Transverse colon (tissue), 4 donors: ENCODE results near the gene SIT1. TPM values are rescaled to one million over a fixed set of nuclear protein-coding genes. Genes with fewer than 3 reads are reported as not detected.

Source experiments
- DNase-seq: peaks from one replicate; pipeline ENCODE4 v3.0.0-alpha.2; 2019
- H3K27ac ChIP-seq, 4 donors: fragments of 200-600 bp; sonication (generic); 2 replicates each; pipeline ENCODE4 v1.5.1; 2016 to 2018; ENCODE audit warnings: inconsistent platforms in 4 of 4
- H3K27me3 ChIP-seq: fragments of 200-600 bp; sonication (generic); 2 replicates; pipeline ENCODE4 v1.5.1; 2017; ENCODE audit warnings: inconsistent platforms
- H3K36me3 ChIP-seq, 4 donors: fragments of 200-600 bp; sonication (generic); 2 replicates each; pipeline ENCODE4 v1.5.1; 2017 to 2019; ENCODE audit warnings: inconsistent platforms in 4 of 4
- H3K4me1 ChIP-seq, 4 donors: fragments of 200-600 bp; sonication (generic); 2 replicates each; pipeline ENCODE4 v1.5.1; 2017 to 2020; ENCODE audit warnings: inconsistent platforms in 4 of 4
- H3K4me3 ChIP-seq, 4 donors: fragments of 200-600 bp; sonication (generic); 1 replicate in 1 of 4; 2 replicates in 3 of 4; pipeline versions ENCODE4 v1.5.1 to v1.6.1; 2017 to 2019; ENCODE audit warnings: inconsistent platforms in 4 of 4
- H3K9me3 ChIP-seq, 2 donors: fragments of 200-600 bp; sonication (generic); 2 replicates each; pipeline ENCODE4 v1.5.1; 2017 to 2019; ENCODE audit warnings: inconsistent platforms in 2 of 2
- EP300 ChIP-seq: sonication (generic); formaldehyde crosslinking; IDR thresholded peaks from one replicate; pipeline ENCODE4 v1.6.1; 2017; ENCODE audit warnings: antibody characterized with exemption, low read depth
- POLR2A ChIP-seq: fragments of 450-650 bp; IDR thresholded peaks from one replicate; pipeline ENCODE4 v1.6.1; 2016; ENCODE audit warnings: antibody characterized with exemption, mild to moderate bottlenecking, moderate library complexity
- POLR2AphosphoS5 ChIP-seq, 3 donors: sonication (generic); formaldehyde crosslinking; IDR thresholded peaks; one replicate each; pipeline ENCODE4 v1.6.1; 2016; ENCODE audit warnings: antibody characterized with exemption in 3 of 3
- WGBS, 2 donors: methylation state at CpG; one replicate each; pipeline ENCODE4 v1.1.5; 2018; ENCODE audit warnings: low coverage in 1 of 2; 5-methylcytosine and 5-hydroxymethylcytosine counted together
- in situ Hi-C, 4 donors: fragments of 200-750 bp; cut with MboI; loops; one replicate each; pipeline versions ENCODE4 v1.15.0 to v1.15.1; 2017; ENCODE audit warnings: low sequenced_read_pairs in 3 of 4, low pct_ligation_motif_present in 1 of 4, low pct_unique_long_range_greater_than_20kb in 1 of 4
- intact Hi-C: fragments of 100-400 bp; cut with DNase I; formaldehyde crosslinking; loops from one replicate; pipeline ENCODE4 v1.15.1; 2023; ENCODE audit warnings: low total_unique reads
- total RNA-seq, 4 donors: library from RNA; depleted of rRNA; stranded (reverse); fragments of >200 nt; gene quantifications; one replicate each; pipeline ENCODE4 v1.1.0, GENCODE V29; 2016
- TF ChIP-seq, protein P1 (sequence below), 5 experiments: fragments of 200-600 bp in 3 of 5; fragments of 450-650 bp in 2 of 5; sonication (generic) in 3 of 5; IDR thresholded peaks; 1 replicate in 2 of 5; 2 replicates in 3 of 5; pipeline ENCODE4 v1.5.1; 2016 to 2017; ENCODE audit warnings: antibody characterized with exemption in 5 of 5, inconsistent platforms in 3 of 5, mild to moderate bottlenecking in 2 of 5, moderate library complexity in 1 of 5

The SIT1 gene
- total RNA-seq, 4 donors from 2014 or later, result 1.2 to 6.7 (median 3.8) TPM; not detected in 1

DNA sequence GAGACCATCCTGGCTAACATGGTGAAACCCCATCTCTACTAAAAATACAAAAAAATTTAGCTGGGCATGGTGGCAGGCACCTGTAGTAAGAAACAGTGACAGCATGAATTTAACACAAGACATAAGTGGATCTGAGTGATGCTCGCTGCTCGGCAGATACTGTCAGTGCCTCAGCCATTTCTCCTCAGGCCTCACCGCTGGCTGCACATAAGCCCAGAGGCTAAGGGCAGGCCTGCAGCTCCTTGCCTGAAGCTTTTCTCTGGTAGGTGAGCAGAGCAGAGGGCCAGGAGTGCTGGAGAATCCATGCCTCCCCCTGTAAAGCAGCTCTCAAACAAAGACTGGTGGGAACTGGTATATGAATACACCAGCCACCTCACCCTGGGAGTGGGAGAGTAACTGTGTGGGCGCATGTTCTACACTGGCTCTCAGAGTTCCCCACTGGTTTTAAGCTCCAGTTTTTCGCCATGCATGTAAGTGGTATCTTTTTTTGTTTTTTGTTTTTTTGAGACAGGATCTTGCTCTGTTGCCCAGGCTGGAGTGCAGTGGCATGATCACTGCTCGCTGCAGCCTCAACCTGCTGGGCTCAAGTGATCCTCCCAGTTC is 22.2 kb downstream of the SIT1 start:
- no peak for TF ChIP-seq POLR2AphosphoS5 (IDR thresholded peaks at IDR 0.05)
- TF ChIP-seq, protein P1, sequence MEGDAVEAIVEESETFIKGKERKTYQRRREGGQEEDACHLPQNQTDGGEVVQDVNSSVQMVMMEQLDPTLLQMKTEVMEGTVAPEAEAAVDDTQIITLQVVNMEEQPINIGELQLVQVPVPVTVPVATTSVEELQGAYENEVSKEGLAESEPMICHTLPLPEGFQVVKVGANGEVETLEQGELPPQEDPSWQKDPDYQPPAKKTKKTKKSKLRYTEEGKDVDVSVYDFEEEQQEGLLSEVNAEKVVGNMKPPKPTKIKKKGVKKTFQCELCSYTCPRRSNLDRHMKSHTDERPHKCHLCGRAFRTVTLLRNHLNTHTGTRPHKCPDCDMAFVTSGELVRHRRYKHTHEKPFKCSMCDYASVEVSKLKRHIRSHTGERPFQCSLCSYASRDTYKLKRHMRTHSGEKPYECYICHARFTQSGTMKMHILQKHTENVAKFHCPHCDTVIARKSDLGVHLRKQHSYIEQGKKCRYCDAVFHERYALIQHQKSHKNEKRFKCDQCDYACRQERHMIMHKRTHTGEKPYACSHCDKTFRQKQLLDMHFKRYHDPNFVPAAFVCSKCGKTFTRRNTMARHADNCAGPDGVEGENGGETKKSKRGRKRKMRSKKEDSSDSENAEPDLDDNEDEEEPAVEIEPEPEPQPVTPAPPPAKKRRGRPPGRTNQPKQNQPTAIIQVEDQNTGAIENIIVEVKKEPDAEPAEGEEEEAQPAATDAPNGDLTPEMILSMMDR (IDR thresholded peaks at IDR 0.05), result no peak
- TF ChIP-seq EP300, result no peak
- TF ChIP-seq POLR2A, result no peak
- in situ Hi-C loops (no loop called here), intact Hi-C loops (no loop called here)
- 93 to 94% methylated on average over 6 of the region's 6 CpGs for WGBS, 2 donors
- no peaks in the 10 kb centered on the region for H3K36me3 ChIP-seq
- no peak for DNase-seq
- H3K4me1 ChIP-seq, result no peaks in the 10 kb centered on the region
- no peak overlapping the region for H3K4me3 ChIP-seq
- no peaks in the 10 kb centered on the region for H3K27me3 ChIP-seq
- H3K9me3 ChIP-seq, result no peaks in the 10 kb centered on the region
- H3K27ac ChIP-seq, result no peak overlapping the region

DNA sequence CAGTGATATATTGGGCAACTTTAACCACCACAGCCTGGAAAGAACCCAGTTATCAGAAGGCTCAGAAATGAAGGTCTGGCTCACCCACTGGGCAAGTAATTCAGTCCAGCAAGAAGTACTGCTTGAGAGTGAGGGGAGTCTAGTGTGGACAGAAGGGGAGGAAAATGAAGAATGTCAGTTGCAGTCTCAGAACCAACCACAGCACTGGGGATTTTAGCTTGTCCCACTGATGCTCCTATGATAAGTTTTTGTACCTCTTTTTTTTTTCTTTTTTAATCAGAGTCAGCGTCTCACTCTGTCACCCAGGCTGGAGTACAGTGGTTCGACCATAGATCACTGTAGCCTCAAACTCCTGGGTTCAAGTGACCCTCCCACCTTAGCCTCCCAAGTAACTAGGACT is 23.2 kb downstream of the SIT1 start:
- intact Hi-C loops, result no loop called here
- Histone ChIP-seq H3K9me3 (no peaks in the 10 kb centered on the region), H3K4me1 (no peaks in the 10 kb centered on the region), H3K36me3 (no peaks in the 10 kb centered on the region), H3K4me3 (no peak overlapping the region), H3K27ac (no peak overlapping the region), H3K27me3 (no peaks in the 10 kb centered on the region)
- TF ChIP-seq, protein P1 (IDR thresholded peaks at IDR 0.05), result no peak
- TF ChIP-seq EP300, result no peak
- no peak for TF ChIP-seq POLR2AphosphoS5 (IDR thresholded peaks at IDR 0.05)
- TF ChIP-seq POLR2A, result no peak
- in situ Hi-C loops, result no loop called here
- DNase-seq, result no peak
- WGBS, 2 donors, result 76 to 83% methylated on average over 2 of the region's 2 CpGs

DNA sequence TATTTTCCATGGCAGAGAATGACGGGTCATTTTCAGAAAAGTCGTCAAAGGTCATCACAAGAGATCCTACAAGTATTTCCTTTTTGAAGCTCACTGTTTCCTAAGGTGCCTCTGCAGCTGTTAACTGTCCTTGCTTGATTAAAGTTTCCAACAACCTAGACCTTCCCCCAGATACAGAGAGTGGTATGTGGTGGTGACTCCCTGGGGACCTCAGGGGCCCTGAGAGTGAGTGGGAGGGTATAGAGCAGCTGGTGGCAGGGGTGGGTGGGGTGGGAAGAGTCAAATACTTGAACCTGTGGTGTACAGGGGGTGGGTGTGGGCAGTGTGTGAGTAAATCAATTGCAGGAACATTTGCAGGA is 31.0 kb downstream of the SIT1 start:
- no peak for DNase-seq
- in situ Hi-C loops (no loop called here), intact Hi-C loops (no loop called here)
- Histone ChIP-seq H3K4me1 (peaks cover 3 to 9% (median 8%) of the 10 kb centered on the region in 4 donors), H3K4me3 (no peak overlapping the region), H3K27me3 (no peaks in the 10 kb centered on the region), H3K27ac (peak overlapping the region in 1 of 4 donors; percentile 22), H3K36me3 (no peaks in the 10 kb centered on the region), H3K9me3 (no peaks in the 10 kb centered on the region)
- 8 to 50% methylated on average over 2 of the region's 2 CpGs for WGBS, 2 donors
- TF ChIP-seq, protein P1 (IDR thresholded peaks at IDR 0.05), result no peak
- no peak for TF ChIP-seq POLR2AphosphoS5 (IDR thresholded peaks at IDR 0.05)
- no peak for TF ChIP-seq EP300
- no peak for TF ChIP-seq POLR2A

DNA sequence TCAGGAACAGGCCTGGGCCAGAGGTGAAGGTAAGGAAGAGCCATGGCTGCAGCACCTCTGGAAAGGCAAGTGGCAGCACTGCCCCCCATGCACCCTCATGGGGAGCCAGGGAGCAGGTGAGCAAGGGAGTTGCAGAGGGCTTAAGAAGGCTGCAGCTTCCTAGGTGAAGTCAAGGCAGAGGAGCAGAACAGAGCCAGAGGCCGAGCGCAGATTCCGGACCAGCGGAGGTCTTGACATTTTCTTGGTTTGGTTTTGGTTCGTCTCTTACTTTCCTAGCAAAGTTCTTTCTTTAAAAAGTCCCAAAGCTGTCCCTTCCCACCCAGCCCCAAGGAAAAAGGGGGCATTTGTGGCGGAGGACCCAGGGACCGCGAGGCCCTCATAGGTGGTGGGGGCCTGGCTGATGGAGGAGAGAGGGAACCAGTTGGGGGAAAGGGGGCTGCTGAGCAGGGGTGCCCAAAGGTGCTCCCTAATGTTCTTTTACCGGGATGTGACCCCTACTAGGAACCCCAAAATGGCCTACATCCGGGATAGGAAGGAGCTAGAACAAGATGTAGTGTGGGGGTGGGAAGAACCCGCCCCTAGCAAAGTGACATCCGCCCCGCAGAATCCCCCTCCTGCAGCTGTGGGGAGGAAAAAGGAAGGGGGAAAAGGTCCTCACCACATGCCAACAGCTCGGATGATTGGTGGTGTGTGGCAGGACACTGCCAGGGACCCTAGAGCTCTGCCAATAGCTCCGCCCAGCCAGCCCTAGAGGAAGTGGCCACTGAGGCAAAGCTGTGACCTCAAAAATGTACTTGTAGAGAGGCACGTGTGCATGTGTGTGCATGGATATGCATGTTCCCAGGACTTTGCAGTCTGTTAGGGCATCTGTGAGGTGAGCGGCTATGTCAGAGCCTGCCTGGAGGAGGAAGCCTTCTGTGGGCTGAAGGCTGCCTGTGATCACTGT is 31.6 kb downstream of the SIT1 start:
- peak overlapping the region in 3 of 4 donors; percentile 26 to 62 (median 59) for H3K27ac ChIP-seq
- no peaks in the 10 kb centered on the region for H3K27me3 ChIP-seq
- H3K4me1 ChIP-seq, result peaks cover 3 to 9% (median 8%) of the 10 kb centered on the region in 4 donors
- H3K4me3 ChIP-seq, result no peak overlapping the region
- H3K9me3 ChIP-seq, result no peaks in the 10 kb centered on the region
- TF ChIP-seq, protein P1 (IDR thresholded peaks at IDR 0.05), result no peak
- peak in 2 of 3 donors; percentile 4 to 49 for TF ChIP-seq POLR2AphosphoS5 (IDR thresholded peaks at IDR 0.05)
- no peaks in the 10 kb centered on the region for H3K36me3 ChIP-seq
- peak; percentile 68 for DNase-seq
- WGBS, 2 donors, result 77 to 81% methylated on average over 6 to 17 of the region's 17 CpGs
- intact Hi-C loops, result no loop called here
- in situ Hi-C loops, result no loop called here
